GM19099 (cell line): ENCODE data around the gene POLR3A.
A peak's percentile ranks its signal among the peaks of the same experiment; 100 is the strongest.

ENCODE experiments used
- POLR2A ChIP-seq: IDR thresholded peaks from 3 replicates; pipeline ENCODE4 v1.6.1; 2011; ENCODE audit warnings: low read depth; ENCODE audit not compliant: insufficient read length; ENCODE audit errors: extremely low read depth

Gene POLR3A

DNA sequence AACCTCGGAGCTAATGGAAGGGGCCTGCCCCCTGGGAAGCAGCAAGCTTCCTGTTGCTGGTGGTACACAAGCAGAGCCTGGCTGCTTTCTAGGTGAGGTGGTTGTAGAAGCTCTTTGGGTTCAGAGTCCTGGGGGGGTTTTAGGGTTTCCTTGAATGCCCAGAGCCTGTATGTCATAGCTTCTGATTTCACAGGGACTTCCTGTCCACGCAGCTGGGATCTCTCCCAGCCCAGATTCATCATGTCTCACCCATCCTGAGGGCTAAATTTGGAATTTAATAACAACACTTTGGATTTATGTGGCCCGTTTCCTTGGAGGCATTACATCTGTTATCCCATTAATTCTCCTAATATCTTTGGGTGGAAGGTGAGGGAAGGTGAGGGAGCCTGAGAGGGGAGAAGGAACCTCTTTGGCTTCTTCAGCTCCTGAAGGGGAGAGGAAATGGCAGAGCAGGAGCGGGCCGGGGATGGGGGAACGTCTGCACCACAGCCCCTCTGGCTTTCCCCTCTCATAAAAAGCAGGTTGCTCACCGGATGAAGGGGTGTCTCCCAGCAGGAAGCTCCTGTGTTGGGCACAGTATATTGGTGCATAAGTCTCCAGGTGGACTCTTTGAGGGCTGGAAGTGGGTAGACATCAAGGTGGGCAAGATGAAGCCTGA, 24.0 kb upstream of the POLR3A start:
- no peak for TF ChIP-seq POLR2A

- TF ChIP-seq POLR2A: no peak
Measured at GRCh38 chr10:78049851-78050250, 20.5 kb upstream of the POLR3A start.

DNA sequence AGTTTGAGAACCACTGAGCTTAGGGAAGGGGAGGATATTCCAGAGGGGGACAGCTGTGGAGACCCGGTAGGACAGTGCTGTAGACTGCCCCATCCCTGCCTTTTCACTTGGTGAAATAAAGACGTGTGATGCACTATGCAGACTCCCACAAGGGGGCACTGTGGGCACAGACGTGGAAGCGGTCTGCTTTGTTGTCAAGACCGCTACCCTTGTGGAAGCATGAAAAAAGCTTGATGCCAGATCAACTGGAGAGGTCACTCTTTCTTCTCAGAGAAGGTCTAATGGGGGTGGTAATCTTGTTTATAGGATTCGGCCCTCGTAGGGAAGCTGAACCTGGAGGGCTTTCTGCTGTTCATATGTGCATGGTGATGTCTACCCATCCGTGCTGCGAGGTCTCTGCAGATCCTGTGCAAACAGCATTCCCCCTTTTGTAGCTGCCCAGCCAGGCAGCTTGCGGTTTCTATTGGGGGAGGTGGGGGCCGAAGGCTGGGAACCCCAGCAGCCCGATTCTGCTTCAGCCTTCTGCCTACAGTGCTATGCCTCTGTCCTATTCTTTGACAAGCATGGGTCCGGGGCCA, 18.1 kb upstream of the POLR3A start:
- no peak for TF ChIP-seq POLR2A

GRCh38 chr10:78046711-78047269, 17.5 kb upstream of the POLR3A start:
- TF ChIP-seq POLR2A: no peak

DNA sequence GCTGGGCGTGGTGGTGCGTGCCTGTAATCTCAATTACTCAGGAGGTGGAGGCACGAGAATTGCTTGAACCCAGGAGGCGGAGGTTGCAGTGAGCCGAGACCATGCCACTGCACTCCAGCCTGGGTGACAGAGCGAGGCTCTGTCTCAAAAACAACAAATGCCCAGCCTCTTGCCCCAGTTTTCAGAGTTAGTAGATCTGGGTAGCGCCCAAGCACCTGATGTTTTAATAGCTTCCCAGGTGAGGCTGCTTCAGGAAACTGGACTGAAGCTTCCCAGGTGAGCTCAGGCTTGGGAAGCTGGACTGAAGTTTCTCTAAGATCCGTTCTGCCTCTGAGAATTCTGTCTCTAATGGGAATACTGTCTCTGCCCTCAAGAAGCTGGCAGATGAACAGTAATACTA, 16.5 kb upstream of the POLR3A start:
- no peak for TF ChIP-seq POLR2A

- TF ChIP-seq POLR2A: no peak
Measured at GRCh38 chr10:78045237-78045636, 15.9 kb upstream of the POLR3A start.

DNA sequence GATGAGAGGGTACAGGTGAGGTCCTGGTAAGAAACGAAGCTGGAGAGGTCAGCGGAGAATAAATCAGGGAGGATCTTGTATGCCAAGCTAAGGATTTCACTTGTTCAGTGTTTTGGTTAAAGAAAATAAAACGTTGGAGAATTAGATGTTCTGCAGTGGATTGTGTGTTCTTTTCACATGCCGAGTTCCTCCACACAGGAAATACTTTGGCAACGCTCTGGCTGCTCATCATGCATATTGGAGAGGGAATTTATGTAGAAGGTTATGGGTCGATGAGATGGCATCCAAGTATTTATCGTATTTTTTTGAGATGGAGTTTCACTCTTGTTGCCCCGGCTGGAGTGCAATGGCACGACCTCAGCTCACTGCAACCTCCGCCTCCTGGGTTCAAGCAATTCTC, 15.4 kb upstream of the POLR3A start:
- TF ChIP-seq POLR2A: no peak

DNA sequence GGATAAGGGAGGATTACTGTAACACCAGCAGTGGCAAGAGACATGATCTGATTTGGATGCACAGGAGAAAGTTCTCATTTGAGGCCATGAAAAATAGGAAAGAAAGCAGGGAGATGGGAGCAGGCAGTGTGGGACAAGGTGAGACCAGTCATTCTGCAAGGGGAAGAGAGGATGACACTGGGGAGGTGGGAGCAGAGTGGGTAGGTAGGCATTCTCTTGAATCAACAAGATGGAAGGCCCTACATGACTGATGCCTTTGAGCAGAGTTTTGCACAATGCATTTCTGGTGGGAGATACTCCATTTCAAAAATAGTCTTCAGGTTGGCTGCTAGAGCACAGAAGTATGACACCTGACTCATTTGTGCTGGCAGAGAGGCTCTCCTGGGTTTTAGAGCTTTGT, 14.9 kb upstream of the POLR3A start:
- no peak for TF ChIP-seq POLR2A

GRCh38 chr10:78042752-78043104, 13.4 kb upstream of the POLR3A start:
- no peak for TF ChIP-seq POLR2A

GRCh38 chr10:78042058-78042751, 12.9 kb upstream of the POLR3A start:
- no peak for TF ChIP-seq POLR2A

- peak; percentile 37 for TF ChIP-seq POLR2A
Measured at GRCh38 chr10:78041170-78042057, 12.1 kb upstream of the POLR3A start.

DNA sequence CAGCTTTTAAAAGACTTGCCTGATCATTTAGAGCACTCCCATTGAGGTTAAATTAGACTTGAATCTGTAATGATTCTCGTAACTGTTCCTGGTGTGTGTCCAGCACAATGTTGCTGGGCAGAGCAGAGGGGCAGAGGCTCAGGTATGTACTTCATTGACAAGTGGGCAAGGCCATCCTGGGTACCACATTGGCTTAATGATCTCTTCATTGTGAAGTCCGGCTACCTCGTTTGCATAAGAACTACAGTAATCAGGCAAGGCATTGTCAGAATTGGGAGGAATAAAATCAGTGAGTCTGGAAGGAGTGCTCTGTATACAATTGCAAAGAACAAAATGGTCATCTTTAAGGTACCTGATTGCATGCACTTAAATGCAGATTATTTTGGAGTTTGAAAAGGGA, 10.4 kb upstream of the POLR3A start:
- no peak for TF ChIP-seq POLR2A

GRCh38 chr10:78038791-78039547, 9.7 kb upstream of the POLR3A start:
- no peak for TF ChIP-seq POLR2A

GRCh38 chr10:78038105-78038504, 8.8 kb upstream of the POLR3A start:
- no peak for TF ChIP-seq POLR2A
